HepG2 (cell line): ENCODE data around the gene HIBADH. TPM values are rescaled to one million over a fixed set of nuclear protein-coding genes. Genes with fewer than 3 reads are reported as not detected.
A peak's percentile ranks its signal among the peaks of the same experiment; 100 is the strongest.

Experiments used
- EED ChIP-seq: sonication (generic); formaldehyde crosslinking; IDR thresholded peaks from 2 replicates; pipeline ENCODE4 v1.5.0; 2020; ENCODE audit warnings: mild to moderate bottlenecking, missing genetic modification reagents
- EHMT2 ChIP-seq: fragments of 200-600 bp; sonication (generic); IDR thresholded peaks from 2 replicates; pipeline ENCODE4 v1.7.0; 2017; ENCODE audit warnings: antibody characterized with exemption, low read depth, low read length, borderline replicate concordance
- HNRNPL ChIP-seq: fragments of 200-400 bp; formaldehyde crosslinking; IDR thresholded peaks from 2 replicates; pipeline ENCODE4 v1.6.1; 2017; ENCODE audit warnings: mild to moderate bottlenecking, low read depth, low read length
- KDM6A ChIP-seq: IDR thresholded peaks from 2 replicates; pipeline ENCODE4 v1.6.1; 2016; ENCODE audit warnings: low read depth
- MED13 ChIP-seq: sonication (generic); formaldehyde crosslinking; IDR thresholded peaks from 2 replicates; pipeline ENCODE4 v1.5.0; 2020; ENCODE audit warnings: missing genetic modification reagents
- NFKBIZ ChIP-seq: IDR thresholded peaks from 2 replicates; pipeline ENCODE4 v1.6.1; 2018; ENCODE audit warnings: missing genetic modification reagents, missing compliant biosample characterization
- SCMH1 ChIP-seq: sonication (generic); formaldehyde crosslinking; IDR thresholded peaks from 2 replicates; pipeline ENCODE4 v1.9.0; 2021; ENCODE audit warnings: missing genetic modification reagents, mild to moderate bottlenecking, borderline replicate concordance
- SMC3 ChIP-seq: IDR thresholded peaks from 2 replicates; pipeline ENCODE4 v1.6.1; 2011; ENCODE audit warnings: low read length, improper control_type of control experiment
- SPEN ChIP-seq: sonication (generic); formaldehyde crosslinking; IDR thresholded peaks from 2 replicates; pipeline ENCODE4 v1.5.1; 2020; ENCODE audit warnings: low read depth, mild to moderate bottlenecking, missing genetic modification reagents
- ZBTB49 ChIP-seq: sonication (generic); formaldehyde crosslinking; IDR thresholded peaks from 2 replicates; pipeline ENCODE4 v1.4.0; 2020; ENCODE audit warnings: missing genetic modification reagents, borderline replicate concordance
- ZGPAT ChIP-seq: IDR thresholded peaks from 2 replicates; pipeline ENCODE4 v1.6.1; 2016; ENCODE audit warnings: mild to moderate bottlenecking
- ZNF24 ChIP-seq: fragments of 450-650 bp; IDR thresholded peaks from 2 replicates; pipeline ENCODE4 v1.6.1; 2017; ENCODE audit warnings: antibody characterized with exemption, mild to moderate bottlenecking
- ZNF577 ChIP-seq: sonication (generic); formaldehyde crosslinking; IDR thresholded peaks from 2 replicates; pipeline ENCODE4 v1.4.0; 2020; ENCODE audit warnings: mild to moderate bottlenecking, low read depth, missing genetic modification reagents, borderline replicate concordance
- ZNF713 ChIP-seq: sonication (generic); formaldehyde crosslinking; IDR thresholded peaks from 2 replicates; pipeline ENCODE4 v1.4.0; 2020; ENCODE audit warnings: mild to moderate bottlenecking, missing genetic modification reagents
- ZNF746 ChIP-seq: sonication (generic); formaldehyde crosslinking; IDR thresholded peaks from 2 replicates; pipeline ENCODE4 v1.8.0; 2022; ENCODE audit warnings: mild to moderate bottlenecking, missing genetic modification reagents
- ZSCAN12 ChIP-seq: sonication (generic); formaldehyde crosslinking; IDR thresholded peaks from 2 replicates; pipeline ENCODE4 v1.9.0; 2021; ENCODE audit warnings: mild to moderate bottlenecking, missing genetic modification reagents
- polyA plus RNA-seq, 8 experiments: library from polyadenylated mRNA; depleted of rRNA in 3 of 8; stranded (reverse) in 7 of 8; unstranded in 1 of 8; fragments of >200 nt; fragmentation: Illumina TruSeq in 4 of 8; extraction: Trizol in 4 of 8; gene quantifications; 2 replicates each; pipeline versions ENCODE4 v1.2.1 to v1.2.3, GENCODE V29; 2011 to 2016; ENCODE audit warnings: low read depth in 4 of 8, missing spikeins in 1 of 8, mixed read lengths in 1 of 8; ENCODE audit not compliant: insufficient read depth in 1 of 8
- total RNA-seq, 5 experiments: library from RNA; depleted of rRNA; stranded (reverse); fragments of >200 nt; fragmentation: Illumina TruSeq; extraction: Trizol; gene quantifications; 2 replicates each; pipeline ENCODE4 v1.2.3, GENCODE V29; 2016; ENCODE audit warnings: low read depth in 1 of 5
- TF ChIP-seq, protein P1 (sequence below): sonication (generic); formaldehyde crosslinking; IDR thresholded peaks from 2 replicates; pipeline ENCODE4 v1.4.0; 2020; ENCODE audit warnings: missing genetic modification reagents
- TF ChIP-seq, protein P2 (sequence below): IDR thresholded peaks from 2 replicates; pipeline ENCODE4 v1.6.1; 2018; ENCODE audit warnings: missing genetic modification reagents, mild to moderate bottlenecking, missing compliant biosample characterization
- TF ChIP-seq, protein P3 (sequence below): sonication (generic); formaldehyde crosslinking; IDR thresholded peaks from 2 replicates; pipeline ENCODE4 v1.5.0; 2020; ENCODE audit warnings: mild to moderate bottlenecking, missing genetic modification reagents, borderline replicate concordance

The HIBADH gene
- total and polyA plus RNA-seq, 2 of the 13 experiments (the other 11 are each of a cell fraction or from before 2014, with no cell fraction given): 49.9 to 59.5 TPM

- TF ChIP-seq, protein P1, sequence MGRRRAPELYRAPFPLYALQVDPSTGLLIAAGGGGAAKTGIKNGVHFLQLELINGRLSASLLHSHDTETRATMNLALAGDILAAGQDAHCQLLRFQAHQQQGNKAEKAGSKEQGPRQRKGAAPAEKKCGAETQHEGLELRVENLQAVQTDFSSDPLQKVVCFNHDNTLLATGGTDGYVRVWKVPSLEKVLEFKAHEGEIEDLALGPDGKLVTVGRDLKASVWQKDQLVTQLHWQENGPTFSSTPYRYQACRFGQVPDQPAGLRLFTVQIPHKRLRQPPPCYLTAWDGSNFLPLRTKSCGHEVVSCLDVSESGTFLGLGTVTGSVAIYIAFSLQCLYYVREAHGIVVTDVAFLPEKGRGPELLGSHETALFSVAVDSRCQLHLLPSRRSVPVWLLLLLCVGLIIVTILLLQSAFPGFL: no peak
- TF ChIP-seq, protein P2, sequence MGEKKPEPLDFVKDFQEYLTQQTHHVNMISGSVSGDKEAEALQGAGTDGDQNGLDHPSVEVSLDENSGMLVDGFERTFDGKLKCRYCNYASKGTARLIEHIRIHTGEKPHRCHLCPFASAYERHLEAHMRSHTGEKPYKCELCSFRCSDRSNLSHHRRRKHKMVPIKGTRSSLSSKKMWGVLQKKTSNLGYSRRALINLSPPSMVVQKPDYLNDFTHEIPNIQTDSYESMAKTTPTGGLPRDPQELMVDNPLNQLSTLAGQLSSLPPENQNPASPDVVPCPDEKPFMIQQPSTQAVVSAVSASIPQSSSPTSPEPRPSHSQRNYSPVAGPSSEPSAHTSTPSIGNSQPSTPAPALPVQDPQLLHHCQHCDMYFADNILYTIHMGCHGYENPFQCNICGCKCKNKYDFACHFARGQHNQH: peak; percentile 53
- no peak for TF ChIP-seq SCMH1 (CRISPR knock-in tag)
- no peak; the same call in 1 of the 2 replicates for TF ChIP-seq NFKBIZ
- TF ChIP-seq ZSCAN12: no peak
- TF ChIP-seq HNRNPL: no peak
- TF ChIP-seq, protein P3, sequence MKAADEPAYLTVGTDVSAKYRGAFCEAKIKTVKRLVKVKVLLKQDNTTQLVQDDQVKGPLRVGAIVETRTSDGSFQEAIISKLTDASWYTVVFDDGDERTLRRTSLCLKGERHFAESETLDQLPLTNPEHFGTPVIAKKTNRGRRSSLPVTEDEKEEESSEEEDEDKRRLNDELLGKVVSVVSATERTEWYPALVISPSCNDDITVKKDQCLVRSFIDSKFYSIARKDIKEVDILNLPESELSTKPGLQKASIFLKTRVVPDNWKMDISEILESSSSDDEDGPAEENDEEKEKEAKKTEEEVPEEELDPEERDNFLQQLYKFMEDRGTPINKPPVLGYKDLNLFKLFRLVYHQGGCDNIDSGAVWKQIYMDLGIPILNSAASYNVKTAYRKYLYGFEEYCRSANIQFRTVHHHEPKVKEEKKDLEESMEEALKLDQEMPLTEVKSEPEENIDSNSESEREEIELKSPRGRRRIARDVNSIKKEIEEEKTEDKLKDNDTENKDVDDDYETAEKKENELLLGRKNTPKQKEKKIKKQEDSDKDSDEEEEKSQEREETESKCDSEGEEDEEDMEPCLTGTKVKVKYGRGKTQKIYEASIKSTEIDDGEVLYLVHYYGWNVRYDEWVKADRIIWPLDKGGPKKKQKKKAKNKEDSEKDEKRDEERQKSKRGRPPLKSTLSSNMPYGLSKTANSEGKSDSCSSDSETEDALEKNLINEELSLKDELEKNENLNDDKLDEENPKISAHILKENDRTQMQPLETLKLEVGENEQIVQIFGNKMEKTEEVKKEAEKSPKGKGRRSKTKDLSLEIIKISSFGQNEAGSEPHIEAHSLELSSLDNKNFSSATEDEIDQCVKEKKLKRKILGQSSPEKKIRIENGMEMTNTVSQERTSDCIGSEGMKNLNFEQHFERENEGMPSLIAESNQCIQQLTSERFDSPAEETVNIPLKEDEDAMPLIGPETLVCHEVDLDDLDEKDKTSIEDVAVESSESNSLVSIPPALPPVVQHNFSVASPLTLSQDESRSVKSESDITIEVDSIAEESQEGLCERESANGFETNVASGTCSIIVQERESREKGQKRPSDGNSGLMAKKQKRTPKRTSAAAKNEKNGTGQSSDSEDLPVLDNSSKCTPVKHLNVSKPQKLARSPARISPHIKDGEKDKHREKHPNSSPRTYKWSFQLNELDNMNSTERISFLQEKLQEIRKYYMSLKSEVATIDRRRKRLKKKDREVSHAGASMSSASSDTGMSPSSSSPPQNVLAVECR (CRISPR knock-in tag): peak; percentile 82
- peak; percentile 71 for TF ChIP-seq ZGPAT (CRISPR knock-in tag)
- TF ChIP-seq ZNF577: no peak
- TF ChIP-seq SPEN (CRISPR knock-in tag): peak; percentile 87
- TF ChIP-seq EHMT2: no peak
- TF ChIP-seq EED (CRISPR knock-in tag): 0 out of 2 replicates have a peak, but pooled peaks have one; percentile 55
- TF ChIP-seq MED13 (CRISPR knock-in tag): no peak
- TF ChIP-seq SMC3: no peak
- no peak for TF ChIP-seq ZNF746 (CRISPR knock-in tag)
- no peak for TF ChIP-seq ZBTB49 (CRISPR knock-in tag)
- TF ChIP-seq KDM6A (CRISPR knock-in tag): no peak
- no peak for TF ChIP-seq ZNF713 (CRISPR knock-in tag)
- TF ChIP-seq ZNF24: no peak
Observed at GRCh38 chr7:27662490-27663205, at the start of gene HIBADH (continued).
